HL-60 (cell line): ENCODE data around the gene TOX3.

ENCODE experiments used
- DNase-seq, 2 experiments: peaks; one replicate each; pipeline ENCODE4 v3.0.0-alpha.2; 2010 to 2020; ENCODE audit warnings: low read depth in 1 of 2, low spot score in 1 of 2
- H3K27ac ChIP-seq: fragments of 250-450 bp; sonication (Bioruptor Pico); replicated peaks from 2 replicates; pipeline ENCODE4 v1.5.1; 2020; ENCODE audit warnings: mild to moderate bottlenecking, moderate library complexity
- H3K27me3 ChIP-seq: fragments of 250-450 bp; sonication (Bioruptor Pico); 2 replicates; pipeline ENCODE4 v1.5.1; 2021; ENCODE audit warnings: mild to moderate bottlenecking, moderate library complexity; ENCODE audit not compliant: insufficient read depth, poor library complexity, severe bottlenecking
- H3K4me3 ChIP-seq: replicated peaks from 2 replicates; pipeline ENCODE4 v1.5.1; 2011; ENCODE audit warnings: mild to moderate bottlenecking, control low read depth, low read length; ENCODE audit not compliant: insufficient read depth
- GABPA ChIP-seq: IDR thresholded peaks from 2 replicates; pipeline ENCODE4 v1.6.1; 2012; ENCODE audit warnings: low read depth
- POLR2AphosphoS5 ChIP-seq: IDR thresholded peaks from 2 replicates; pipeline ENCODE4 v1.6.1; 2012; ENCODE audit warnings: low read depth
- REST ChIP-seq: IDR thresholded peaks from 2 replicates; pipeline ENCODE4 v1.6.1; 2012; ENCODE audit warnings: low read depth; ENCODE audit not compliant: insufficient replicate concordance
- SPI1 ChIP-seq: IDR thresholded peaks from 2 replicates; pipeline ENCODE4 v1.6.1; 2012; ENCODE audit warnings: low read depth, mild to moderate bottlenecking, borderline replicate concordance
- TF ChIP-seq, protein P1 (sequence below): IDR thresholded peaks from one replicate; pipeline ENCODE4 v1.5.1; 2011; ENCODE audit warnings: low read length, control low read depth, inconsistent platforms; ENCODE audit not compliant: insufficient read depth

TOX3 gene

GRCh38 chr16:52488837-52489289, 58.1 kb downstream of the TOX3 start:
- no peaks in the 10 kb centered on the region for H3K27me3 ChIP-seq
- TF ChIP-seq GABPA (no peak), POLR2AphosphoS5 (no peak), SPI1 (no peak), REST (no peak)
- TF ChIP-seq, protein P1, sequence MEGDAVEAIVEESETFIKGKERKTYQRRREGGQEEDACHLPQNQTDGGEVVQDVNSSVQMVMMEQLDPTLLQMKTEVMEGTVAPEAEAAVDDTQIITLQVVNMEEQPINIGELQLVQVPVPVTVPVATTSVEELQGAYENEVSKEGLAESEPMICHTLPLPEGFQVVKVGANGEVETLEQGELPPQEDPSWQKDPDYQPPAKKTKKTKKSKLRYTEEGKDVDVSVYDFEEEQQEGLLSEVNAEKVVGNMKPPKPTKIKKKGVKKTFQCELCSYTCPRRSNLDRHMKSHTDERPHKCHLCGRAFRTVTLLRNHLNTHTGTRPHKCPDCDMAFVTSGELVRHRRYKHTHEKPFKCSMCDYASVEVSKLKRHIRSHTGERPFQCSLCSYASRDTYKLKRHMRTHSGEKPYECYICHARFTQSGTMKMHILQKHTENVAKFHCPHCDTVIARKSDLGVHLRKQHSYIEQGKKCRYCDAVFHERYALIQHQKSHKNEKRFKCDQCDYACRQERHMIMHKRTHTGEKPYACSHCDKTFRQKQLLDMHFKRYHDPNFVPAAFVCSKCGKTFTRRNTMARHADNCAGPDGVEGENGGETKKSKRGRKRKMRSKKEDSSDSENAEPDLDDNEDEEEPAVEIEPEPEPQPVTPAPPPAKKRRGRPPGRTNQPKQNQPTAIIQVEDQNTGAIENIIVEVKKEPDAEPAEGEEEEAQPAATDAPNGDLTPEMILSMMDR: no peak
- no peak overlapping the region for H3K4me3 ChIP-seq
- DNase-seq: no peak
- no peak overlapping the region for H3K27ac ChIP-seq

DNA sequence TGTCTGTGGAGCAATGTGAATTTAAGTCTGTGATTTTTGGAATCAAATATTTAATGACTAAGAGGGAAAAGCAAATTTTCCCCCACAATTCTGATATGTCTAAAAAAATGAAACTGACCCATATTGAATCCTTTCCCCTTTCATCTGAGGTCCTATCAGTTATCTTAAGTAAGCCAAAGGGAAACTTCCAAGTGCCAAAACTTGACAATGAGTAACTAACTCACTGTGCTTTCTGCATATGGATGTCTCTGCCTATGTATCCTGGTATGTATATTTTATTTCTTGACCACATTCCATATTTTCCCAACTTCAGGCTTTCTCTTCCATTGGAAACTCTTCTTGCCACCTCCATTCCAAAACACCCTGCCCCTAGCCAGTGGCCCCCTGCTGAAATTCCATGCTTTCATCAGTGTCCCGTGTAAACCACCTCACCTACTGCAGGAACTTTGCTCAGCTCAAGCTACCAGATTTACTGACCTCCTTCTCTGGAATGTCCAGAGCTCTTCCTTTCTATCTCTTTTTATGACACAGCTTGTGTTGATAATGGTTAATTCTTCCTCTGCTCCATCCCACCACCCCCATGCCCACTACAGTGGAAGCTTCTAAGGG, 59.0 kb downstream of the TOX3 start:
- no peak for TF ChIP-seq REST
- no peak for TF ChIP-seq POLR2AphosphoS5
- no peak for TF ChIP-seq SPI1
- TF ChIP-seq GABPA: no peak
- TF ChIP-seq, protein P1: no peak
- Histone ChIP-seq H3K4me3 (no peak overlapping the region), H3K27me3 (no peaks in the 10 kb centered on the region), H3K27ac (no peak overlapping the region)
- DNase-seq: no peak

- Histone ChIP-seq H3K27me3 (no peaks in the 10 kb centered on the region), H3K4me3 (no peak overlapping the region), H3K27ac (no peak overlapping the region)
- no peak for DNase-seq
- TF ChIP-seq SPI1: no peak
- TF ChIP-seq, protein P1: no peak
- TF ChIP-seq POLR2AphosphoS5: no peak
- TF ChIP-seq REST: no peak
- TF ChIP-seq GABPA: no peak
Observed at GRCh38 chr16:52480237-52480636, 66.7 kb downstream of the TOX3 start.
